ENCODE data around the gene TESPA1.

Gene TESPA1

GRCh38 chr12:54932691-54933090 lies 51.9 kb downstream of the TESPA1 start:
- no peak for DNase-seq (ENCODE audit: low read depth, low spot score)
- TF ChIP-seq CTCF (IDR thresholded peaks at IDR 0.05; ENCODE audit: low read depth, low read length): no peak
- no peak overlapping the region for H3K4me3 ChIP-seq (ENCODE audit: low read depth, low read length)
- in situ Hi-C loops (cut with HindIII; ENCODE audit: low sequenced_read_pairs): no loop called here

DNA sequence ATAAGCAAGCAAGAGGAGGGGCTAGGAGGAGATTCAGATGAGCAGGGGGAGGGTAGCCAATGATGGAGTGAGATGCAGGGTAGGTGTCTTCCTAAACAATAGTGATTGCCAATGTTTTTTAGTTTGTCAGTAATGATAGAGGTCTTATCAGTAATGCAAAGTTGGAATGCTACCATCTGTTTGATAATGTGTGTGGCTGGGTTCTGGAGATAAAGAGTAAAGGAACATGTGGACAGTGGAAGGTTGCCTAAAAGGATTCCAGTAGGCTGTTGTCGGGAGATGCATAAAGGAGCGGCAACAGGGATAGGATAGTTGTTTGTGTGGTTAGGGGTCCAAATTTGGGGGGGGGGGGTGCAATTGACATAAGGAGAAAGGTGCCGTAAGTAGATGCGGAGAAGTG lies 52.5 kb downstream of the TESPA1 start:
- TF ChIP-seq CTCF (IDR thresholded peaks at IDR 0.05; ENCODE audit: low read depth, low read length): no peak
- H3K4me3 ChIP-seq (ENCODE audit: low read depth, low read length): no peak overlapping the region
- no peak for DNase-seq (ENCODE audit: low read depth, low spot score)
- in situ Hi-C loops (cut with HindIII; ENCODE audit: low sequenced_read_pairs): no loop called here

GRCh38 chr12:54929998-54930397 lies 54.6 kb downstream of the TESPA1 start:
- TF ChIP-seq CTCF (IDR thresholded peaks at IDR 0.05; ENCODE audit: low read depth, low read length): no peak
- H3K4me3 ChIP-seq (ENCODE audit: low read depth, low read length): no peak overlapping the region
- in situ Hi-C loops (cut with HindIII; ENCODE audit: low sequenced_read_pairs): no loop called here
- DNase-seq (ENCODE audit: low read depth, low spot score): no peak

DNA sequence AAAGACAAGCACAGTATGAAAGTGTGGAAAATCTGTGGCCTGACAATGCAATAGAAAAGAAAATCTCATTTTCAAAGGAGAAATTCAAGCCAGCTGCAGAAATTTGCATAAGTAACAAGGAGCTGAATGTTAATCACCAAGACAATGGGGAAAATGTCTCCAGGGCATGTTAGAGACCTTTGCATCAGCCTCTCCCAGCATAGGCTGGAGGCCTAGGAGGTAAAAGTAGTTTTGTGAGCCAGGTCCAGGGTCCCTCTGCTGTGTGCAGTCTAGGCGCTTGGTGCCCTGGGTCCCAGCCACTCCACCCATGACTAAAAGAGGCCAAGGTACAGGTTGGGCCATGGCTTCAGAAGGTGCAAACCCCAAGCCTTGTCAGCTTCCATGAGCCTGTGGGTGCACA lies 58.3 kb downstream of the TESPA1 start:
- DNase-seq (ENCODE audit: low read depth, low spot score): no peak
- no peak overlapping the region for H3K4me3 ChIP-seq (ENCODE audit: low read depth, low read length)
- in situ Hi-C loops (cut with HindIII; ENCODE audit: low sequenced_read_pairs): no loop called here
- no peak for TF ChIP-seq CTCF (IDR thresholded peaks at IDR 0.05; ENCODE audit: low read depth, low read length)

GRCh38 chr12:54924972-54925707 lies 59.4 kb downstream of the TESPA1 start:
- DNase-seq (ENCODE audit: low read depth, low spot score): no peak
- H3K4me3 ChIP-seq (ENCODE audit: low read depth, low read length): no peak overlapping the region
- no peak for TF ChIP-seq CTCF (IDR thresholded peaks at IDR 0.05; ENCODE audit: low read depth, low read length)
- in situ Hi-C loops (cut with HindIII; ENCODE audit: low sequenced_read_pairs): no loop called here

GRCh38 chr12:54917001-54917488 lies 67.5 kb downstream of the TESPA1 start:
- in situ Hi-C loops (cut with HindIII; ENCODE audit: low sequenced_read_pairs): no loop called here
- no peak for TF ChIP-seq CTCF (IDR thresholded peaks at IDR 0.05; ENCODE audit: low read depth, low read length)
- H3K4me3 ChIP-seq (ENCODE audit: low read depth, low read length): no peak overlapping the region

More at GRCh38 chr12:54917001-54917488, 67.5 kb downstream of the TESPA1 start:
- no peak for DNase-seq (ENCODE audit: low read depth, low spot score)
